WTC11 (cell line): ENCODE measurements around the gene NPAS2. TPM values are rescaled to one million over a fixed set of nuclear protein-coding genes. Genes with fewer than 3 reads are reported as not detected.

Source experiments
- ATAC-seq: fragments of 200-7000 bp; cut with Tn5 transposase; 2 replicates; pipeline ENCODE4 v1.10.0; 2021; ENCODE audit warnings: mild to moderate bottlenecking, moderate library complexity
- CTCF ChIA-PET: fragments of 300-600 bp; sonication (Branson Sonifier 250); formaldehyde crosslinking; loops from one replicate; lab custom pipeline; 2021; ENCODE audit warnings: antibody characterized with exemption; lab: Charles Lee
- POLR2A ChIA-PET: fragments of 350-600 bp; sonication (Branson Sonifier 250); formaldehyde crosslinking; loops from one replicate; lab custom pipeline; 2021; ENCODE audit warnings: antibody characterized with exemption; lab: Charles Lee
- DNase-seq: peaks from one replicate; pipeline ENCODE4 v3.0.0; 2021; ENCODE audit warnings: low spot score
- H3K27ac Mint-ChIP-seq: 2 replicates; pipeline ENCODE4 v1.8.0; 2021; ENCODE audit warnings: mixed read lengths
- H3K27me3 Mint-ChIP-seq: 2 replicates; pipeline ENCODE4 v1.8.0; 2021; ENCODE audit warnings: low read depth, mild to moderate bottlenecking, moderate library complexity, mixed read lengths
- H3K36me3 Mint-ChIP-seq: 2 replicates; pipeline ENCODE4 v1.8.0; 2021; ENCODE audit warnings: mixed read lengths
- H3K4me1 Mint-ChIP-seq: 2 replicates; pipeline ENCODE4 v1.8.0; 2022; ENCODE audit warnings: mixed read lengths
- H3K4me3 Mint-ChIP-seq: 2 replicates; pipeline ENCODE4 v1.8.0; 2021; ENCODE audit warnings: mild to moderate bottlenecking, moderate library complexity, mixed read lengths
- H3K9me3 Mint-ChIP-seq: 2 replicates; pipeline ENCODE4 v1.8.0; 2021; ENCODE audit warnings: mixed read lengths
- AR ChIP-seq: fragments of 250-450 bp; sonication (Bioruptor Pico); IDR thresholded peaks from 2 replicates; pipeline ENCODE4 v1.9.0; 2021; ENCODE audit warnings: mild to moderate bottlenecking
- ATF2 ChIP-seq: sonication (generic); formaldehyde crosslinking; IDR thresholded peaks from 2 replicates; pipeline ENCODE4 v1.8.1; 2022; ENCODE audit warnings: low read depth, missing genetic modification reagents, borderline replicate concordance
- ATF3 ChIP-seq: sonication (generic); formaldehyde crosslinking; conservative IDR thresholded peaks from 2 replicates; pipeline ENCODE4 v1.8.1; 2022; ENCODE audit warnings: mild to moderate bottlenecking, missing genetic modification reagents
- CTCF ChIP-seq: fragments of 200-600 bp; IDR thresholded peaks from 2 replicates; pipeline ENCODE4 v1.8.0; 2022; ENCODE audit warnings: antibody characterized with exemption
- E2F5 ChIP-seq: sonication (generic); formaldehyde crosslinking; IDR thresholded peaks from 2 replicates; pipeline ENCODE4 v1.8.1; 2022; ENCODE audit warnings: mild to moderate bottlenecking, moderate library complexity, missing genetic modification reagents
- ESRRA ChIP-seq: sonication (generic); formaldehyde crosslinking; IDR thresholded peaks from 2 replicates; pipeline ENCODE4 v1.8.1; 2022; ENCODE audit warnings: mild to moderate bottlenecking, missing genetic modification reagents, borderline replicate concordance
- ETV6 ChIP-seq: sonication (generic); formaldehyde crosslinking; IDR thresholded peaks from 2 replicates; pipeline ENCODE4 v1.8.1; 2022; ENCODE audit warnings: mild to moderate bottlenecking, missing genetic modification reagents
- IRF1 ChIP-seq: sonication (generic); formaldehyde crosslinking; IDR thresholded peaks from 2 replicates; pipeline ENCODE4 v1.8.0; 2023; ENCODE audit warnings: missing genetic modification reagents
- JAZF1 ChIP-seq: fragments of 250-450 bp; sonication (Bioruptor Pico); IDR thresholded peaks from 2 replicates; pipeline ENCODE4 v1.9.0; 2021; ENCODE audit warnings: moderate library complexity, mild to moderate bottlenecking, inconsistent platforms
- MLX ChIP-seq: sonication (generic); formaldehyde crosslinking; IDR thresholded peaks from 2 replicates; pipeline ENCODE4 v1.8.1; 2023; ENCODE audit warnings: mild to moderate bottlenecking, missing genetic modification reagents, moderate library complexity
- NFE2L1 ChIP-seq: sonication (generic); formaldehyde crosslinking; IDR thresholded peaks from 2 replicates; pipeline ENCODE4 v1.8.1; 2023; ENCODE audit warnings: missing genetic modification reagents
- NFYB ChIP-seq: sonication (generic); formaldehyde crosslinking; conservative IDR thresholded peaks from 2 replicates; pipeline ENCODE4 v1.8.0; 2022; ENCODE audit warnings: low read depth, missing genetic modification reagents
- RORB ChIP-seq: fragments of 250-450 bp; sonication (Bioruptor Pico); IDR thresholded peaks from 2 replicates; pipeline ENCODE4 v1.9.0; 2021; ENCODE audit warnings: mild to moderate bottlenecking
- SP1 ChIP-seq: sonication (generic); formaldehyde crosslinking; conservative IDR thresholded peaks from 2 replicates; pipeline ENCODE4 v1.8.1; 2022; ENCODE audit warnings: missing genetic modification reagents
- TEAD1 ChIP-seq: sonication (generic); formaldehyde crosslinking; IDR thresholded peaks from 2 replicates; pipeline ENCODE4 v1.8.0; 2022; ENCODE audit warnings: mild to moderate bottlenecking, missing genetic modification reagents
- ZBTB21 ChIP-seq: sonication (generic); formaldehyde crosslinking; IDR thresholded peaks from 2 replicates; pipeline ENCODE4 v1.8.1; 2023; ENCODE audit warnings: mild to moderate bottlenecking, missing genetic modification reagents, borderline replicate concordance
- ZNF138 ChIP-seq: sonication (generic); formaldehyde crosslinking; conservative IDR thresholded peaks from 2 replicates; pipeline ENCODE4 v1.8.1; 2022; ENCODE audit warnings: mild to moderate bottlenecking, moderate library complexity, missing genetic modification reagents
- ZNF263 ChIP-seq: sonication (generic); formaldehyde crosslinking; IDR thresholded peaks from 2 replicates; pipeline ENCODE4 v1.8.1; 2022; ENCODE audit warnings: low read depth, mild to moderate bottlenecking, moderate library complexity, missing genetic modification reagents
- ZNF317 ChIP-seq: sonication (generic); formaldehyde crosslinking; IDR thresholded peaks from 2 replicates; pipeline ENCODE4 v1.8.1; 2023; ENCODE audit warnings: low read depth, mild to moderate bottlenecking, moderate library complexity, missing genetic modification reagents, borderline replicate concordance
- total RNA-seq: library from RNA; stranded (reverse); gene quantifications from 3 replicates; pipeline ENCODE4 v1.2.3, GENCODE V29; 2021

NPAS2 gene
- total RNA-seq, 1 experiment from 2014 or later = 2.6 TPM

GRCh38 chr2:101011152-101011551, 191.2 kb downstream of the NPAS2 start (continued):
- TF ChIP-seq AR (no peak), ZNF263 (no peak)

- no peak for DNase-seq
- H3K9me3 Mint-ChIP-seq = no peaks in the 10 kb centered on the region
- H3K27ac Mint-ChIP-seq = peak overlapping the region; percentile 77
- POLR2A ChIA-PET = interaction anchor here (1.0 kb wide), 1 partner anchor 10 kb away, joined by 3 read pairs; the partner anchor contains the start of gene RPL31
- no peaks in the 10 kb centered on the region for H3K27me3 Mint-ChIP-seq
- no peak for TF ChIP-seq ATF2 (CRISPR knock-in tag)
- no peak for TF ChIP-seq ESRRA (CRISPR knock-in tag)
- TF ChIP-seq TEAD1 = no peak
- TF ChIP-seq ZNF317 (CRISPR knock-in tag) = no peak
- no peak for TF ChIP-seq JAZF1 (CRISPR knock-in tag)
- no peak for TF ChIP-seq E2F5
- TF ChIP-seq ZBTB21 = no peak
- TF ChIP-seq IRF1 (CRISPR knock-in tag) = no peak
- TF ChIP-seq NFE2L1 (CRISPR knock-in tag) = no peak
- no peak for TF ChIP-seq ATF3
- no peak for TF ChIP-seq NFYB
- no peak for TF ChIP-seq ZNF138
- no peak for TF ChIP-seq RORB (CRISPR knock-in tag)
- no peak overlapping the region for H3K4me3 Mint-ChIP-seq
- CTCF ChIA-PET = interaction anchor here (0.7 to 3.4 kb wide), 21 partner anchors 10 to 417 kb away, joined by 3 to 21 read pairs (median 3); partner anchors contain the start of genes CNOT11 and RPL31
- peaks cover 15% of the 10 kb centered on the region for H3K4me1 Mint-ChIP-seq
- ATAC-seq = no peak
- H3K36me3 Mint-ChIP-seq = peaks cover 73% of the 10 kb centered on the region
Observed at GRCh38 chr2:101012054-101012705, 192.2 kb downstream of the NPAS2 start.

GRCh38 chr2:101012706-101013181, 192.8 kb downstream of the NPAS2 start:
- no peak for TF ChIP-seq SP1
- no peak for TF ChIP-seq AR
- TF ChIP-seq ETV6 = no peak
- no peak for TF ChIP-seq ESRRA (CRISPR knock-in tag)
- peak; percentile 70; the same call in 1 of the 2 replicates for TF ChIP-seq CTCF
- no peak for TF ChIP-seq IRF1 (CRISPR knock-in tag)
- no peak for TF ChIP-seq MLX
- TF ChIP-seq, all 79 proteins: peak for 1
- no peak overlapping the region for H3K4me3 Mint-ChIP-seq
- DNase-seq (no peak), ATAC-seq (no peak)
- POLR2A ChIA-PET = interaction anchor here (1.0 kb wide), 1 partner anchor 11 kb away, joined by 3 read pairs; the partner anchor contains the start of gene RPL31
- H3K4me1 Mint-ChIP-seq = peaks cover 10% of the 10 kb centered on the region
- no peaks in the 10 kb centered on the region for H3K27me3 Mint-ChIP-seq
- CTCF ChIA-PET = interaction anchor here (0.7 to 3.4 kb wide), 20 partner anchors 11 to 418 kb away, joined by 3 to 21 read pairs (median 4); partner anchors contain the start of genes CNOT11 and RPL31
- peaks cover 73% of the 10 kb centered on the region for H3K36me3 Mint-ChIP-seq
- no peaks in the 10 kb centered on the region for H3K9me3 Mint-ChIP-seq
- no peak overlapping the region for H3K27ac Mint-ChIP-seq
